Prostate gland (tissue), 2 donors: ENCODE data around the gene ITGB1. TPM values are rescaled to one million over a fixed set of nuclear protein-coding genes. Genes with fewer than 3 reads are reported as not detected.
"Not testable (repeated sequence)": the region's sequence is repeated elsewhere in the genome, so short reads cannot be mapped to it uniquely, and the experiment has no call there.

ENCODE experiments used
- DNase-seq: peaks from one replicate; pipeline ENCODE4 v3.0.0-alpha.2; 2019; ENCODE audit warnings: low spot score
- H3K27ac ChIP-seq, 2 donors: fragments of 200-600 bp; sonication (generic); 2 replicates each; pipeline ENCODE4 v1.5.1; 2017 to 2019
- H3K27me3 ChIP-seq: fragments of 200-600 bp; sonication (generic); replicated peaks from 2 replicates; pipeline ENCODE4 v1.5.1; 2019; ENCODE audit not compliant: insufficient read depth
- H3K36me3 ChIP-seq, 2 donors: fragments of 200-600 bp; sonication (generic); 1 replicate in 1 of 2; 2 replicates in 1 of 2; pipeline versions ENCODE4 v1.5.1 to v1.8.1; 2017 to 2019
- H3K4me1 ChIP-seq: fragments of 200-600 bp; sonication (generic); replicated peaks from 2 replicates; pipeline ENCODE4 v1.5.1; 2019
- H3K4me3 ChIP-seq, 2 donors: fragments of 200-600 bp; sonication (generic); 2 replicates each; pipeline ENCODE4 v1.5.1; 2017 to 2019
- H3K9me3 ChIP-seq: fragments of 200-600 bp; sonication (generic); 2 replicates; pipeline ENCODE4 v1.5.1; 2017
- POLR2A ChIP-seq: fragments of 450-650 bp; IDR thresholded peaks from one replicate; pipeline ENCODE4 v1.6.1; 2016; ENCODE audit warnings: antibody characterized with exemption, mild to moderate bottlenecking
- POLR2AphosphoS5 ChIP-seq: sonication (generic); formaldehyde crosslinking; IDR thresholded peaks from one replicate; pipeline ENCODE4 v1.6.1; 2017; ENCODE audit warnings: antibody characterized with exemption
- WGBS: methylation state at CpG from one replicate; pipeline ENCODE4 v1.1.5; 2018; 5-methylcytosine and 5-hydroxymethylcytosine counted together
- intact Hi-C: fragments of 100-400 bp; cut with DNase I; formaldehyde crosslinking; loops from one replicate; pipeline ENCODE4 v1.14.2; 2022
- total RNA-seq, 2 donors: library from RNA; depleted of rRNA; stranded (reverse); fragments of >200 nt; gene quantifications; one replicate each; pipeline ENCODE4 v1.1.0, GENCODE V29; 2016
- TF ChIP-seq, protein P1 (sequence below), 4 experiments: fragments of 200-600 bp in 2 of 4; fragments of 450-650 bp in 2 of 4; sonication (generic) in 2 of 4; IDR thresholded peaks; 1 replicate in 3 of 4; 2 replicates in 1 of 4; pipeline ENCODE4 v1.5.1; 2016 to 2019; ENCODE audit warnings: antibody characterized with exemption in 4 of 4, mild to moderate bottlenecking in 2 of 4, moderate library complexity in 2 of 4

Gene ITGB1
- total RNA-seq, 2 donors from 2014 or later, result 246 to 293 TPM

DNA sequence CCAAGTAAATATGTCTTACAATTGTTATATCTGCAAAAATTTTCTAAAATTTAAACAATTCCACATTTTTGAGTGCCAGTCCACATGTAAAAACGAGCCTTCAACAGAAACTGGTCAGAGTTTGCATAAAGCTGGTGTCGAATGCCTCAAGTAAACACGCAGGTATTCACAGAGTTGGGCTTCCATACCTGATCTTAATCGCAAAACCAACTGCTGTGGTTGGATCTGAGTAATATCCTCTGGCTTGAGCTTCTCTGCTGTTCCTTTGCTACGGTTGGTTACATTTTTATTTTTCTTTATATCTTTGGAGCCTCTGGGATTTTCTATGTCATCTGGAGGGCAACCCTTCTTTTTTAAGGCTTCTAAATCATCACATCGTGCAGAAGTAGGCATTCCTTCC is 28.4 kb downstream of the ITGB1 start:
- peak; percentile 50 for DNase-seq
- TF ChIP-seq, protein P1, sequence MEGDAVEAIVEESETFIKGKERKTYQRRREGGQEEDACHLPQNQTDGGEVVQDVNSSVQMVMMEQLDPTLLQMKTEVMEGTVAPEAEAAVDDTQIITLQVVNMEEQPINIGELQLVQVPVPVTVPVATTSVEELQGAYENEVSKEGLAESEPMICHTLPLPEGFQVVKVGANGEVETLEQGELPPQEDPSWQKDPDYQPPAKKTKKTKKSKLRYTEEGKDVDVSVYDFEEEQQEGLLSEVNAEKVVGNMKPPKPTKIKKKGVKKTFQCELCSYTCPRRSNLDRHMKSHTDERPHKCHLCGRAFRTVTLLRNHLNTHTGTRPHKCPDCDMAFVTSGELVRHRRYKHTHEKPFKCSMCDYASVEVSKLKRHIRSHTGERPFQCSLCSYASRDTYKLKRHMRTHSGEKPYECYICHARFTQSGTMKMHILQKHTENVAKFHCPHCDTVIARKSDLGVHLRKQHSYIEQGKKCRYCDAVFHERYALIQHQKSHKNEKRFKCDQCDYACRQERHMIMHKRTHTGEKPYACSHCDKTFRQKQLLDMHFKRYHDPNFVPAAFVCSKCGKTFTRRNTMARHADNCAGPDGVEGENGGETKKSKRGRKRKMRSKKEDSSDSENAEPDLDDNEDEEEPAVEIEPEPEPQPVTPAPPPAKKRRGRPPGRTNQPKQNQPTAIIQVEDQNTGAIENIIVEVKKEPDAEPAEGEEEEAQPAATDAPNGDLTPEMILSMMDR (IDR thresholded peaks at IDR 0.05), result no peak
- peak; percentile 60 for TF ChIP-seq POLR2AphosphoS5
- intact Hi-C loops, result no loop called here
- WGBS, result 24% methylated on average over 6 of the region's 6 CpGs
- H3K27me3 ChIP-seq, result no peaks in the 10 kb centered on the region
- no peak overlapping the region for H3K4me3 ChIP-seq
- H3K36me3 ChIP-seq, result no peaks in the 10 kb centered on the region
- H3K27ac ChIP-seq, result peak overlapping the region; percentile 42 to 60
- H3K4me1 ChIP-seq, result no peaks in the 10 kb centered on the region
- no peaks in the 10 kb centered on the region for H3K9me3 ChIP-seq

DNA sequence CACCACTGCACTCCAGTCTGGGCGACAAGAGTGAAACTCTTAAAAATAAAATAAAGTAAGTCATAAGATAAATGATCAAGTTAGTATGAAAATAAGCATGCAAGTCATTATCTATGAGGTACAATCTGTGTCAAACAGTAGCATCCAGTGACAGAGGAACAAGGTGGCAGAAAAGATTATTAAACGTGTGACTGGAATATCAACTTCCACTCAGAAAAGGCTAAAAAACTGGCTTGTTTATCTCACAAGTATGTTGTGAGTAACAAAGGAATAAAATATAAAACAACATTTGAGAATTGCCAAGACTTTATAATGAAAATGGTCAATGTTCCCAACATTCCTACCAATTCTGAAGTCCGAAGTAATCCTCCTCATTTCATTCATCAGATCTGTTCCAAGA is 30.3 kb downstream of the ITGB1 start:
- H3K9me3 ChIP-seq, result no peaks in the 10 kb centered on the region
- DNase-seq, result no peak
- no peaks in the 10 kb centered on the region for H3K36me3 ChIP-seq
- TF ChIP-seq POLR2A, result no peak
- TF ChIP-seq POLR2AphosphoS5, result no peak
- H3K4me1 ChIP-seq, result no peaks in the 10 kb centered on the region
- 94% methylated on average over 3 of the region's 3 CpGs for WGBS
- intact Hi-C loops, result no loop called here
- no peak overlapping the region for H3K4me3 ChIP-seq
- no peaks in the 10 kb centered on the region for H3K27me3 ChIP-seq
- no peak overlapping the region for H3K27ac ChIP-seq

DNA sequence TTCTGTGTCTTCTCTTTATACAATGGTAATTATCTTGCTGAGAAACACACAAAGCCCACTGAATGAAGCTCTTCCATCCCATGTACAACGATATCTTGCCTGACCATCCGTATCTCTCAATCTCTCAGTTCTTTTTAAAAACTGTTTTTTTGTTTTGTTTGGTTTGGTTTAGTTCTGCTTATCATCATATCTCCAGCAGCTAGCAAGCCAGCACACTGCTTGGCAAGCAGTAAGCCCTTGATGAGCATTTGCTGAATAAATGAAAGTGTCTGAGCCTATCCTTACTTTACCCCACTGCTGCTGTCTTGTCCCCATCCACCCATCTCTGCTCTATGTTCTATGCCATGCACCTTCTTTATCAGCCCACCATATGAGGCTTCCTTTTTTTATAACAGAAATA is 34.2 kb downstream of the ITGB1 start:
- H3K4me1 ChIP-seq, result no peaks in the 10 kb centered on the region
- 47% methylated on average over 2 of the region's 2 CpGs for WGBS
- DNase-seq, result no peak
- no peak for TF ChIP-seq POLR2AphosphoS5
- no peak for TF ChIP-seq POLR2A
- TF ChIP-seq, protein P1 (IDR thresholded peaks at IDR 0.05), result no peak
- H3K36me3 ChIP-seq, result no peaks in the 10 kb centered on the region
- no peaks in the 10 kb centered on the region for H3K27me3 ChIP-seq
- intact Hi-C loops, result no loop called here
- no peak overlapping the region for H3K27ac ChIP-seq
- no peaks in the 10 kb centered on the region for H3K9me3 ChIP-seq
- H3K4me3 ChIP-seq, result no peak overlapping the region

DNA sequence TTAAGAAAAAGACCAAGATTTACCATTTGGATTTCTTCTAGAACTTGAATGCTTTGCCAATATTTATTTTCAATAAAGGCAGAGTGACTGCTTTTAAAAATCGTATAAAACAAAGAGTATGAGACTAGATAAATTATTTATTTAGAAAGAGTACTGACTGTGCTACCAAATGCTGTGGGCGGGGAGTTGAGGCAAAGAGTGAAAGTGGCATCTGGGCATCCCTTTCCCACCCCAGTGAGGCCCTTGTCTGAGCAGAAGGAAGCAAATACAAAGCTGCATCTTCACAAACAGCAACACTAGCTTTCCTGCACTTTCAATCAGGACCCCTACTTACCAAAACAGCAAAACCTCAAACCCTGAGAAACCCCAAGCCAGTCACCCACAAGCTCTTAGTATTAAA is 34.9 kb downstream of the ITGB1 start:
- 43% methylated on average over 2 of the region's 2 CpGs for WGBS
- Histone ChIP-seq H3K9me3 (no peaks in the 10 kb centered on the region), H3K27me3 (no peaks in the 10 kb centered on the region), H3K27ac (no peak overlapping the region), H3K36me3 (no peaks in the 10 kb centered on the region), H3K4me1 (no peaks in the 10 kb centered on the region), H3K4me3 (no peak overlapping the region)
- TF ChIP-seq, protein P1 (IDR thresholded peaks at IDR 0.05), result no peak
- no peak for TF ChIP-seq POLR2A
- no peak for TF ChIP-seq POLR2AphosphoS5
- no peak for DNase-seq
- intact Hi-C loops, result no loop called here

DNA sequence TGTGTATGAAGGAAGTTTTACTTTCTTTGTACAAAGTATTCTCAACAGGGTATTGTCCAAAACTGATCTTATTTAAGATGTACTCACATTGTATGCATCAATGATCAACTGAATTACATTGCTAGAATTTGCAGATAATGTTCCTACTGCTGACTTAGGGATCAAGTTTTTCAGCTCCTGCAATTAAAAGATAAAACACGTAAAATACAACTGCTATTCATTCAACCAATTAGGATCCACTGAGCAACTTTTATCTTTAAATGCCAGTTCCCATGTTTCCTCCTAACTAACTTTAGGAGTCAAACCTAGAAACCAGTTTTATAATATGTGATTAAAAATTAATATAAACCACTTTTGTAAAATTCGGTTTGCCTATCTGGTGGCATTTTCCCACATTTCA is 35.9 kb downstream of the ITGB1 start:
- Histone ChIP-seq H3K9me3 (no peaks in the 10 kb centered on the region), H3K36me3 (no peaks in the 10 kb centered on the region), H3K4me3 (no peak overlapping the region), H3K4me1 (no peaks in the 10 kb centered on the region), H3K27ac (no peak overlapping the region), H3K27me3 (no peaks in the 10 kb centered on the region)
- intact Hi-C loops, result no loop called here
- TF ChIP-seq POLR2A (no peak), POLR2AphosphoS5 (no peak)
- TF ChIP-seq, protein P1 (IDR thresholded peaks at IDR 0.05), result no peak
- DNase-seq, result no peak
- 71% methylated on average over 2 of the region's 2 CpGs for WGBS

DNA sequence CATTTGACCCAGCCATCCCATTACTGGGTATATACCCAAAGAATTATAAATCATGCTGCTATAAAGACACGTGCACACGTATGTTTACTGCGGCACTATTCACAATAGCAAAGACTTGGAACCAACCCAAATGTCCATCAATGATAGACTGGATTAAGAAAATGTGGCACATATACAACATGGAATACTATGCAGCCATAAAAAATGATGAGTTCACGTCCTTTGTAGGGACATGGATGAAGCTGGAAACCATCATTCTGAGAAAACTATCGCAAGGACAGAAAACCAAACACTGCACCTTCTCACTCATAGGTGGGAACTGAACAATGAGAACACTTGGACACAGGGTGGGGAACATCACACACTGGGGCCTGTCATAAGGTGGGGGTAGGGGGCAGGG is 40.2 kb downstream of the ITGB1 start:
- WGBS, result 96% methylated on average over 5 of the region's 5 CpGs
- intact Hi-C loops, H3K4me3 ChIP-seq, DNase-seq, H3K27me3 ChIP-seq, H3K27ac ChIP-seq, H3K9me3 ChIP-seq, H3K4me1 ChIP-seq, H3K36me3 ChIP-seq: not testable (repeated sequence)
